C4-2B (cell line): Measurements from ENCODE around the gene ZDHHC24.

Source experiments
- H3K27ac ChIP-seq: fragments of 450-650 bp; 2 replicates; pipeline ENCODE4 v1.5.1; 2017
- ZFX ChIP-seq: fragments of 450-650 bp; IDR thresholded peaks from 2 replicates; pipeline ENCODE4 v1.6.1; 2017
- TF ChIP-seq, protein P1 (sequence below): fragments of 450-650 bp; conservative IDR thresholded peaks from 2 replicates; pipeline ENCODE4 v1.5.1; 2017; ENCODE audit warnings: mild to moderate bottlenecking

The ZDHHC24 gene

DNA sequence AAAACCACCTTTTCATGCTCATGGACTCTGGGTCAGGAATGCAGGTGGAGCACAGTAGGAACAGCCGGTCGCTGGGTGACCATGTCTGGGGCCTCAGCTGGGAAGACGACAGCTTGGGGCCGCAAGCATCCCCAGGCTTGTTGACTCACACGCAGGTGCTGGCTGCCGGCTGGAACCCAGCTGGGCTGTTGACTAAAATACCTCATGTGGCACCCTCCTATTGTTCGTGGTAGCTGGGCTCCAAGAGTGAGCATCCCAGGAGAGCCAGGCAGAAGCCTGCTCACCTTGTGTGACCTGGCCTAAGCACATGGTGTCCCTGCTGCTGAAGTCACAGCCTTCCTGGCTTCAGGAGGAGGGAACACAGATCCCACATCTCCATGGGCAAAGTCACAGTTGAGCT lies 56.2 kb downstream of the ZDHHC24 start:
- no peak overlapping the region for H3K27ac ChIP-seq
- no peak for TF ChIP-seq ZFX
- TF ChIP-seq, protein P1, sequence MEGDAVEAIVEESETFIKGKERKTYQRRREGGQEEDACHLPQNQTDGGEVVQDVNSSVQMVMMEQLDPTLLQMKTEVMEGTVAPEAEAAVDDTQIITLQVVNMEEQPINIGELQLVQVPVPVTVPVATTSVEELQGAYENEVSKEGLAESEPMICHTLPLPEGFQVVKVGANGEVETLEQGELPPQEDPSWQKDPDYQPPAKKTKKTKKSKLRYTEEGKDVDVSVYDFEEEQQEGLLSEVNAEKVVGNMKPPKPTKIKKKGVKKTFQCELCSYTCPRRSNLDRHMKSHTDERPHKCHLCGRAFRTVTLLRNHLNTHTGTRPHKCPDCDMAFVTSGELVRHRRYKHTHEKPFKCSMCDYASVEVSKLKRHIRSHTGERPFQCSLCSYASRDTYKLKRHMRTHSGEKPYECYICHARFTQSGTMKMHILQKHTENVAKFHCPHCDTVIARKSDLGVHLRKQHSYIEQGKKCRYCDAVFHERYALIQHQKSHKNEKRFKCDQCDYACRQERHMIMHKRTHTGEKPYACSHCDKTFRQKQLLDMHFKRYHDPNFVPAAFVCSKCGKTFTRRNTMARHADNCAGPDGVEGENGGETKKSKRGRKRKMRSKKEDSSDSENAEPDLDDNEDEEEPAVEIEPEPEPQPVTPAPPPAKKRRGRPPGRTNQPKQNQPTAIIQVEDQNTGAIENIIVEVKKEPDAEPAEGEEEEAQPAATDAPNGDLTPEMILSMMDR, result no peak

DNA sequence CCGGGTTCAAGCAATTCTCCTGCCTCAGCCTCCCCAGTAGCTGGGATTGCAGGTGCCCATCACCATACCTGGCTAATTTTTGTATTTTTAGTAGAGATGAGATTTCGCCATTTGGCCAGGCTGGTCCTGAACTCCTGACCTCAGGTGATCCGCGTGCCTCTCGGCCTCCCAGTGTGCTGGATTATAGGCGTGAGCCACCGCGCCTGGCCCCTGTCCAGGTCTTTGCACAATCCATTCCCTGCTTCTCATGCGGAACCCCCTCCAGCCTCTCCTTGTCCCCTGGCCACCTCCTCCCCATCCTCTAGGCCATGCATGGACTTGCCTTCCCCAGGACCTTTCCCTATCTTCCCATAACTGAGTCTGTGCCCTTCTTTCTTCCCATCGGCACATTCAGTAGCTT lies 56.9 kb downstream of the ZDHHC24 start:
- H3K27ac ChIP-seq, result no peak overlapping the region
- TF ChIP-seq, protein P1, result no peak
- TF ChIP-seq ZFX, result no peak

DNA sequence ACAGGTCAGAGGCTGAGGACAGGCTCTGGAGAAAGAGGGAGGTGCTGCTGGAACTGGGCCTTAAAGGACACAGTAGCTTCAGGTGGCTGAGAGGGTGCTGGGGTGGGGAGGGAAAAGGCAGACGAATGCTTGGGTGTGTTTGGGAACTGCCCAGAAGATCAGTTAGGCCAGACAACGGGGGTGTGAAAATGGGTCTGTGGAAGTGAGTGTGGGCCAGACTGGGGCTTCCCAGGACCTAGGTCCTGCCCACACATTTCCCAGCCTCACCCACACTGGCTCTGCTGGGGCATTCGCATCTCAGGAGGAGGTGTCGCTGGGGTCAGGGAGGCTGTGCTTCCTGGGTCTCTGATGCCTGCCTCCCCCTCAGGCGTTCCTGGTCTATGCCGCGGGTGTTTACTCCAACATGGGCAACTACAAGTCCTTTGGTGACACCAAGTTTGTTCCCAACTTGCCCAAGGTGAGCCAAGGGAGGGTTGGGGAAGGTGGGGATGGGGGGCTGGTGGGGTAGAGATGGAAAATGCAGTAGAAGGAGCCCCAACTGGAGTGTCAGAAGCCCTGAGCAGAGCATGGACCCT lies 61.0 kb downstream of the ZDHHC24 start:
- no peak overlapping the region for H3K27ac ChIP-seq
- TF ChIP-seq, protein P1, result no peak
- no peak for TF ChIP-seq ZFX

DNA sequence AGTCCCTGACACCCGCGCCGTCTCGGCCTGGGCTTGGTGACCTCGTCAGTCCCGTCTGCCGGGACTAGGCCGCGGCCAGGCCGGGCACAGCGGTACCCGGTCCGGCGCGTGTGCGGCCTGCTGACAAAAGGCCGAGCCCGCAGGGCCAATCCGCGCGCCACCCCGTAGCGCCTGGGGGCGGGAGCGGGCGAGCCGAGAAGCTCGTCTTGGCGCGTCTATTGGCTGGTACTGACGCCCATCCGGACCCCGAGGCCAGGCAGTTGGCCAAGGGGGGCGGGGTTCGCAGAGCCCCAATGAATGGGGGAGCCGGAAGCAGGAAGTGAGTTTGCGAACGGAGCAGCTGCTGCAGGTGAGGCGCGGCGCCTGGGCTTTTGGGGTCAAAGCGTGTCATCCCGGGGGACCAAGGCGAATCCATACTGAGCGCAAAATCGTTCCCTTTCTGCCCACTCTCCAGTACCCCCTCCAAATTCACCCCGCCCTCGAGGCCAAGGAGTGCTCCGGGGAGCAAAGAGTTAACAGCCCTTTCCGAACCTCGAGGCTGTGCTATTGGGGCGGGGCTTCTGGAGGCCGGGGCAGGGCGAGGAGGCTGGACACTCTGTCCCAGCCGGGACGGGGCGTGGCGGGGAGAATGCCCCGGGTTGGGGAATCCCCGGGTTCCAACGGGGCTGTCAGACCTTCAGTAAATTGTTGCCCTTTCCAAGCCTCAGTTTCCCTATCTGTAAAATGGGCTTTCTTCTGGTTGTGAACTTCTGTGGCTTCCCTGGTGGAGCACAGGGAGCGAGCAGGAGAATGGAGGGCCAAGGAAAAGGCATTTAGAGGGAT lies 65.5 kb downstream of the ZDHHC24 start, which contains the start of gene DPP3:
TSS of gene DPP3 (plus strand) at position 318 of the 822 bp plus-strand sequence. CDS start 1,767 bp downstream, outside the sequence.
- TF ChIP-seq, protein P1, result no peak
- TF ChIP-seq ZFX, result peak; percentile 100
- peak within 1 kb of the TSS; percentile 93 for H3K27ac ChIP-seq

DNA sequence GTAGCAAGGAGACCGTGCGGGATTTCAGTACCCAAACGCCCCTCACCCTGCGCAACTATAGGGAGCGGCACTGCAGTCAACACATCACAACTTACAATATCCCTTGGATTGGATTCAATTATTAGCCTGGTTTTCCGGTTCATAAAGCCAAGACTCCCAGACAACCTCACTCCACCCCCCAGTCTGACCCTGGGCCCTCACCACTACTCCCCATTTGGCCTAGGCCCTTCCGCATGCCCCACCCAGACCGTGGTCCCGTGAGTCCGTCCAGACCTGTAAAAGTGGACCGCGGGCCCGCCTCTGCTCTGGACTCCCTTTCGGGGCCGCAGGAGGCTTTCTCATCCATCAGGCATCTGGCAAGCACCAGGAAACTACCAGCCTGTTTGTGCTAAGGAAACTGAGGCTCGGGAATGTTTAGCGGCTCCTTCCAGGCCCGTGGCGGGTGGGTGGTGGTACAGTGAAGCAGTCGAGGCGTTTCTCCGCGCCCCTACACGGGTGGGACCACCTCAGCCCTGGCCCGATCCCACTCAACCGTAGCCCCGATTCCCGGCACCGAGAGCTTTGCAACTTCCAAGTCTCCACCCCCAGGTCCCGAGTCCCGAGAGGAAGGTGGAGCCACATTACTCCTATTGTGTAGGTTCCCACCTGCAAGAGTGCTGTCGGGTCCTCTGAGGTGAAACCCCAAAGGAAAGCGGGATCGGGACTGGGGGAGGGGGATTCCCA lies 66.3 kb downstream of the ZDHHC24 start:
- TF ChIP-seq, protein P1, result no peak
- TF ChIP-seq ZFX, result no peak
- peak overlapping the region; percentile 93 for H3K27ac ChIP-seq

DNA sequence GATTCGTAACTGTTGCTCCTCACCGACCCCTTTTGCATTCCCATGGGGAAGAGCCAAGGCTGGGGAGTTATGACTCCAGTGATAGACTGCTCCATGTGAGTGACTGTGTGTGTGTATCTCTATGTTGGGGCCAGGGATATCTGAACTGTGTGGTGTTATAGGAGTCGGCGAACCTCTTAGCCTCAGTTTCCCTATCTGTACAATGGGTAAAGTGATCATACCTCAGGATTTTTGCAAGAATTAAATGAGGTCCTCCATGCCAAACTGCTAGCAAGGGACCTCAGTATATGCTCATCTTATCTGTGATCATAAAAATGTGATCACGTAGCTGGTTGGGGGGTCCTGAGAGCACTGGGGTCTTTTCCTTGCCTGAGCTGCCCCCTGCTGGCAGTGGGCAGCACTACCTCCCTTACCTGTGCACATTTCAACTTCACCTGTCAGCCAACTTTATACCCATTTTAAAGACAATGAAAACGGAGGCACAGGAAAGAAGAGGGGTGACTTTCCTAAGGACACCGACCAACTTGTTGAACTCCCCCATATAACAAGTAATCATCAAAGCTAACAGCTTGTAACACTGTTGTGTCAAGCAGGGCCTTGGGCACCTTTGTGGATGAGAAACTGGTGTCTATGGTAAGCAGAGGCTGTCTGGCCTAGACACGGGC lies 67.0 kb downstream of the ZDHHC24 start:
- H3K27ac ChIP-seq, result peak overlapping the region; percentile 93
- TF ChIP-seq ZFX, result no peak
- TF ChIP-seq, protein P1, result peak; percentile 98
